Measurements from ENCODE around the gene LTO1. TPM values are rescaled to one million over a fixed set of nuclear protein-coding genes. Genes with fewer than 3 reads are reported as not detected.
A peak's percentile ranks its signal among the peaks of the same experiment; 100 is the strongest.

LTO1 gene
- total and polyA plus RNA-seq, 2 of the 13 experiments (the other 11 are each of a cell fraction or from before 2014, with no cell fraction given), result 11.8 to 15.0 TPM

DNA sequence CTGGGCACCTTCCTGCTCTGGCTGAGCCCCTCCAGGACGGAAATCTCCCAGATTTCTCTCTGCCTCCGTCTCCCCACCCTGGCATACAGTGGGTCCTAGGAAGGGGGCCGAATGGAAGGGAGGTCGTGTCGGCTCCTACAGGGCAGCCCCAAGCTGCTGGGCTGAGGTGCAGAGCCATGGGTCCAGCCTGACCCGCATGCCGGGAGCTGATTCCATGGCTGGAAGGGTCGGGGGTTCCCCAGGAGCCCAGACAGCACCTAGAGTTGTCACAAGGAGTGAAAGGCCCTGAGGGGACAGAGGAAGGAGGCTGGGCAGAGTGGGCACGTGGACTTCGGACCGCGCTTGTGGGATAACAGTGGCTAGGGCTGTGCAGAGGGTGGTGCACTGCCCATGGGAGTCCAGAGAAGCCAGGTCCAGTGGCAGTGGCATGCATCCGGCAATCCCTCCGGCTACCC is 17.7 kb downstream of the LTO1 start:
- H3K9me3 ChIP-seq (ENCODE audit: low read length), result no peaks in the 10 kb centered on the region
- H3K9ac ChIP-seq (ENCODE audit: insufficient read depth, low read depth, low read length), result peak overlapping the region; percentile 67
- in situ Hi-C loops (cut with HindIII; ENCODE audit: extremely low pct_ligation_motif_present, low pct_unique_long_range_greater_than_20kb) (loop anchor here (5.0 kb wide), 1 partner anchor 535 kb away; no protein-coding TSS in a partner anchor), intact Hi-C loops (cut with micrococcal nuclease; ENCODE audit: unreplicated experiment) (no loop called here)
- H4K20me1 ChIP-seq (ENCODE audit: insufficient read depth, low read length), result no peaks in the 10 kb centered on the region
- H3K4me3 ChIP-seq (replicated peaks in 1 of 3; ENCODE audit: insufficient read depth in 1 of 3, low read depth in 2 of 3, low read length in 3 of 3), result 0 out of 6 replicates have a peak overlapping the region, but pooled peaks of 1 of the 3 experiments have one; percentile 7
- FAIRE-seq (no peak), DNase-seq (ENCODE audit: low spot score) (no peak), ATAC-seq (no peak; the same call in 2 of the 3 replicates)
- H3K4me2 ChIP-seq (ENCODE audit: low read depth, low read length), result peak overlapping the region; percentile 48
- CTCF ChIA-PET (ENCODE audit: low intra/inter-chr PET ratio, low total read pairs), result no interaction called here
- POLR2A ChIA-PET, result interaction anchor here (0.8 to 6.1 kb wide), 7 partner anchors 8 to 501 kb away, joined by 4 to 128 read pairs (median 10); partner anchors contain the start of genes CCND1 and LTO1
- no peaks in the 10 kb centered on the region for H3K79me2 ChIP-seq (ENCODE audit: insufficient read depth, low read length)
- H3K36me3 ChIP-seq (replicated peaks in 1 of 2; ENCODE audit: control insufficient read depth in 1 of 2, insufficient read depth in 2 of 2, low read length in 2 of 2), result peaks cover 0 to 12% of the 10 kb centered on the region in 2 experiments; a peak in 2 of 5 replicates
- H3K27ac ChIP-seq (ENCODE audit: extremely low read length, insufficient read depth, low read length), result peak overlapping the region; percentile 96
- BruUV-seq (replicated peaks), result no TSS peak
- WGBS (ENCODE audit: low lambda C conversion rate), result 86% methylated on average over 12 of the region's 14 CpGs
- H3K4me1 ChIP-seq (ENCODE audit: insufficient read depth, low read length), result peaks cover 92% of the 10 kb centered on the region
- H2AFZ ChIP-seq (ENCODE audit: low read length), result no peak overlapping the region
- H3K27me3 ChIP-seq (ENCODE audit: control insufficient read depth in 1 of 2, insufficient read depth in 2 of 2, low read length in 2 of 2), result no peaks in the 10 kb centered on the region
- TF ChIP-seq, protein P1, sequence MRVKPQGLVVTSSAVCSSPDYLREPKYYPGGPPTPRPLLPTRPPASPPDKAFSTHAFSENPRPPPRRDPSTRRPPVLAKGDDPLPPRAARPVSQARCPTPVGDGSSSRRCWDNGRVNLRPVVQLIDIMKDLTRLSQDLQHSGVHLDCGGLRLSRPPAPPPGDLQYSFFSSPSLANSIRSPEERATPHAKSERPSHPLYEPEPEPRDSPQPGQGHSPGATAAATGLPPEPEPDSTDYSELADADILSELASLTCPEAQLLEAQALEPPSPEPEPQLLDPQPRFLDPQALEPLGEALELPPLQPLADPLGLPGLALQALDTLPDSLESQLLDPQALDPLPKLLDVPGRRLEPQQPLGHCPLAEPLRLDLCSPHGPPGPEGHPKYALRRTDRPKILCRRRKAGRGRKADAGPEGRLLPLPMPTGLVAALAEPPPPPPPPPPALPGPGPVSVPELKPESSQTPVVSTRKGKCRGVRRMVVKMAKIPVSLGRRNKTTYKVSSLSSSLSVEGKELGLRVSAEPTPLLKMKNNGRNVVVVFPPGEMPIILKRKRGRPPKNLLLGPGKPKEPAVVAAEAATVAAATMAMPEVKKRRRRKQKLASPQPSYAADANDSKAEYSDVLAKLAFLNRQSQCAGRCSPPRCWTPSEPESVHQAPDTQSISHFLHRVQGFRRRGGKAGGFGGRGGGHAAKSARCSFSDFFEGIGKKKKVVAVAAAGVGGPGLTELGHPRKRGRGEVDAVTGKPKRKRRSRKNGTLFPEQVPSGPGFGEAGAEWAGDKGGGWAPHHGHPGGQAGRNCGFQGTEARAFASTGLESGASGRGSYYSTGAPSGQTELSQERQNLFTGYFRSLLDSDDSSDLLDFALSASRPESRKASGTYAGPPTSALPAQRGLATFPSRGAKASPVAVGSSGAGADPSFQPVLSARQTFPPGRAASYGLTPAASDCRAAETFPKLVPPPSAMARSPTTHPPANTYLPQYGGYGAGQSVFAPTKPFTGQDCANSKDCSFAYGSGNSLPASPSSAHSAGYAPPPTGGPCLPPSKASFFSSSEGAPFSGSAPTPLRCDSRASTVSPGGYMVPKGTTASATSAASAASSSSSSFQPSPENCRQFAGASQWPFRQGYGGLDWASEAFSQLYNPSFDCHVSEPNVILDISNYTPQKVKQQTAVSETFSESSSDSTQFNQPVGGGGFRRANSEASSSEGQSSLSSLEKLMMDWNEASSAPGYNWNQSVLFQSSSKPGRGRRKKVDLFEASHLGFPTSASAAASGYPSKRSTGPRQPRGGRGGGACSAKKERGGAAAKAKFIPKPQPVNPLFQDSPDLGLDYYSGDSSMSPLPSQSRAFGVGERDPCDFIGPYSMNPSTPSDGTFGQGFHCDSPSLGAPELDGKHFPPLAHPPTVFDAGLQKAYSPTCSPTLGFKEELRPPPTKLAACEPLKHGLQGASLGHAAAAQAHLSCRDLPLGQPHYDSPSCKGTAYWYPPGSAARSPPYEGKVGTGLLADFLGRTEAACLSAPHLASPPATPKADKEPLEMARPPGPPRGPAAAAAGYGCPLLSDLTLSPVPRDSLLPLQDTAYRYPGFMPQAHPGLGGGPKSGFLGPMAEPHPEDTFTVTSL (CRISPR knock-in tag; IDR thresholded peaks at IDR 0.05; ENCODE audit: borderline replicate concordance), result peak; percentile 6; the same call in 1 of the 2 replicates
- TF ChIP-seq, protein P2, sequence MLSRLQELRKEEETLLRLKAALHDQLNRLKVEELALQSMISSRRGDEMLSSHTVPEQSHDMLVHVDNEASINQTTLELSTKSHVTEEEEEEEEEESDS (CRISPR knock-in tag; IDR thresholded peaks at IDR 0.05; ENCODE audit: borderline replicate concordance), result no peak
- TF ChIP-seq SMARCE1 (IDR thresholded peaks at IDR 0.05; ENCODE audit: borderline replicate concordance) (no peak), EED (CRISPR knock-in tag; IDR thresholded peaks at IDR 0.05) (peak; percentile 2; the same call in 1 of the 2 replicates), HNRNPL (IDR thresholded peaks at IDR 0.05; ENCODE audit: low read depth, low read length) (peak; percentile 81; the same call in 1 of the 2 replicates), ZNF652 (CRISPR knock-in tag; IDR thresholded peaks at IDR 0.05; ENCODE audit: borderline replicate concordance, low read depth) (no peak), ZFP41 (CRISPR knock-in tag; IDR thresholded peaks at IDR 0.05; ENCODE audit: borderline replicate concordance) (0 out of 2 replicates have a peak, but pooled peaks have one; percentile 2)
- TF ChIP-seq, protein P3, sequence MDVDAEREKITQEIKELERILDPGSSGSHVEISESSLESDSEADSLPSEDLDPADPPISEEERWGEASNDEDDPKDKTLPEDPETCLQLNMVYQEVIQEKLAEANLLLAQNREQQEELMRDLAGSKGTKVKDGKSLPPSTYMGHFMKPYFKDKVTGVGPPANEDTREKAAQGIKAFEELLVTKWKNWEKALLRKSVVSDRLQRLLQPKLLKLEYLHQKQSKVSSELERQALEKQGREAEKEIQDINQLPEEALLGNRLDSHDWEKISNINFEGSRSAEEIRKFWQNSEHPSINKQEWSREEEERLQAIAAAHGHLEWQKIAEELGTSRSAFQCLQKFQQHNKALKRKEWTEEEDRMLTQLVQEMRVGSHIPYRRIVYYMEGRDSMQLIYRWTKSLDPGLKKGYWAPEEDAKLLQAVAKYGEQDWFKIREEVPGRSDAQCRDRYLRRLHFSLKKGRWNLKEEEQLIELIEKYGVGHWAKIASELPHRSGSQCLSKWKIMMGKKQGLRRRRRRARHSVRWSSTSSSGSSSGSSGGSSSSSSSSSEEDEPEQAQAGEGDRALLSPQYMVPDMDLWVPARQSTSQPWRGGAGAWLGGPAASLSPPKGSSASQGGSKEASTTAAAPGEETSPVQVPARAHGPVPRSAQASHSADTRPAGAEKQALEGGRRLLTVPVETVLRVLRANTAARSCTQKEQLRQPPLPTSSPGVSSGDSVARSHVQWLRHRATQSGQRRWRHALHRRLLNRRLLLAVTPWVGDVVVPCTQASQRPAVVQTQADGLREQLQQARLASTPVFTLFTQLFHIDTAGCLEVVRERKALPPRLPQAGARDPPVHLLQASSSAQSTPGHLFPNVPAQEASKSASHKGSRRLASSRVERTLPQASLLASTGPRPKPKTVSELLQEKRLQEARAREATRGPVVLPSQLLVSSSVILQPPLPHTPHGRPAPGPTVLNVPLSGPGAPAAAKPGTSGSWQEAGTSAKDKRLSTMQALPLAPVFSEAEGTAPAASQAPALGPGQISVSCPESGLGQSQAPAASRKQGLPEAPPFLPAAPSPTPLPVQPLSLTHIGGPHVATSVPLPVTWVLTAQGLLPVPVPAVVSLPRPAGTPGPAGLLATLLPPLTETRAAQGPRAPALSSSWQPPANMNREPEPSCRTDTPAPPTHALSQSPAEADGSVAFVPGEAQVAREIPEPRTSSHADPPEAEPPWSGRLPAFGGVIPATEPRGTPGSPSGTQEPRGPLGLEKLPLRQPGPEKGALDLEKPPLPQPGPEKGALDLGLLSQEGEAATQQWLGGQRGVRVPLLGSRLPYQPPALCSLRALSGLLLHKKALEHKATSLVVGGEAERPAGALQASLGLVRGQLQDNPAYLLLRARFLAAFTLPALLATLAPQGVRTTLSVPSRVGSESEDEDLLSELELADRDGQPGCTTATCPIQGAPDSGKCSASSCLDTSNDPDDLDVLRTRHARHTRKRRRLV (CRISPR knock-in tag; IDR thresholded peaks at IDR 0.05), result no peak
- TF ChIP-seq, protein P4, sequence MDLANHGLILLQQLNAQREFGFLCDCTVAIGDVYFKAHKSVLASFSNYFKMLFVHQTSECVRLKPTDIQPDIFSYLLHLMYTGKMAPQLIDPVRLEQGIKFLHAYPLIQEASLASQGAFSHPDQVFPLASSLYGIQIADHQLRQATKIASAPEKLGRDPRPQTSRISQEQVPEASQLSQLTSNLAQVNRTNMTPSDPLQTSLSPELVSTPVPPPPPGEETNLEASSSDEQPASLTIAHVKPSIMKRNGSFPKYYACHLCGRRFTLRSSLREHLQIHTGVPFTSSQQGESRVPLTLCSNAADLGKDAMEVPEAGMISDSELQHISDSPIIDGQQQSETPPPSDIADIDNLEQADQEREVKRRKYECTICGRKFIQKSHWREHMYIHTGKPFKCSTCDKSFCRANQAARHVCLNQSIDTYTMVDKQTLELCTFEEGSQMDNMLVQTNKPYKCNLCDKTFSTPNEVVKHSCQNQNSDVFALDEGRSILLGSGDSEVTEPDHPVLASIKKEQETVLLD (CRISPR knock-in tag; IDR thresholded peaks at IDR 0.05; ENCODE audit: low read depth), result no peak
- TF ChIP-seq, protein P5, sequence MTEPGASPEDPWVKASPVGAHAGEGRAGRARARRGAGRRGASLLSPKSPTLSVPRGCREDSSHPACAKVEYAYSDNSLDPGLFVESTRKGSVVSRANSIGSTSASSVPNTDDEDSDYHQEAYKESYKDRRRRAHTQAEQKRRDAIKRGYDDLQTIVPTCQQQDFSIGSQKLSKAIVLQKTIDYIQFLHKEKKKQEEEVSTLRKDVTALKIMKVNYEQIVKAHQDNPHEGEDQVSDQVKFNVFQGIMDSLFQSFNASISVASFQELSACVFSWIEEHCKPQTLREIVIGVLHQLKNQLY (CRISPR knock-in tag; IDR thresholded peaks at IDR 0.05), result no peak

All from HepG2 (cell line).